Gastroesophageal sphincter (tissue), 3 donors: ENCODE data around the gene SMURF1.

ENCODE experiments used
- POLR2A ChIP-seq, 2 donors: fragments of 450-650 bp; IDR thresholded peaks; one replicate each; pipeline ENCODE4 v1.6.1; 2017; ENCODE audit warnings: antibody characterized with exemption in 2 of 2, mild to moderate bottlenecking in 2 of 2, moderate library complexity in 1 of 2
- TF ChIP-seq, protein P1 (sequence below), 4 experiments: fragments of 200-600 bp in 2 of 4; fragments of 450-650 bp in 2 of 4; sonication (generic) in 1 of 4; IDR thresholded peaks; one replicate each; pipeline ENCODE4 v1.5.1; 2017 to 2019; ENCODE audit warnings: antibody characterized with exemption in 4 of 4, mild to moderate bottlenecking in 2 of 4, moderate library complexity in 2 of 4

DNA sequence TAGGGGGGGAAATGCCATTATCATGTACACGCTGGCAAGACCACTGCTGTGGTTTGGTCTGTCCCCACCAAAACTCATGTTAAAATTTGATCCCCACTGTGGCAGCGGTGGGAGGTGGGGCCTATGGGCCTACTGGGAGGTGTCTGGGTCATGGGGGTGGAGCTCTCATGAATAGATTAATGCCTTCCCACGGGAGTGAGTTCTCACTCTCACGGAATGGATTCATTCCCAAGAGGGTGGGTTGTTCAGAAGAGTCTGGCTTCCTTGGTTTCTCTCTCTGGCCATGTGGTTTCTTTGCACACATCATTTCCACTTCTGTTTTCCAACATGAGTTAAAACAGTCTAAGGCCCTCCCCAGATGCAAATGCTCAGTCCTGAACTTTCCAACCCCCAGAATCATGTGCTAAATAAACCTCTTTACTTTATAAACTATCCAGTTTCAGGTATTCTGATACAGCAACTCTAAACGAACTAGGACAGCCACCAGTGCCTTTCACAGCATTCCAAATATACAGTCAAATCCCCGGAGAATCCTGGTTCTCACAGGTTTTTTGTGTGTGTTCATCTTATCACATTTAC lies 44.3 kb downstream of the SMURF1 start:
- TF ChIP-seq, protein P1, sequence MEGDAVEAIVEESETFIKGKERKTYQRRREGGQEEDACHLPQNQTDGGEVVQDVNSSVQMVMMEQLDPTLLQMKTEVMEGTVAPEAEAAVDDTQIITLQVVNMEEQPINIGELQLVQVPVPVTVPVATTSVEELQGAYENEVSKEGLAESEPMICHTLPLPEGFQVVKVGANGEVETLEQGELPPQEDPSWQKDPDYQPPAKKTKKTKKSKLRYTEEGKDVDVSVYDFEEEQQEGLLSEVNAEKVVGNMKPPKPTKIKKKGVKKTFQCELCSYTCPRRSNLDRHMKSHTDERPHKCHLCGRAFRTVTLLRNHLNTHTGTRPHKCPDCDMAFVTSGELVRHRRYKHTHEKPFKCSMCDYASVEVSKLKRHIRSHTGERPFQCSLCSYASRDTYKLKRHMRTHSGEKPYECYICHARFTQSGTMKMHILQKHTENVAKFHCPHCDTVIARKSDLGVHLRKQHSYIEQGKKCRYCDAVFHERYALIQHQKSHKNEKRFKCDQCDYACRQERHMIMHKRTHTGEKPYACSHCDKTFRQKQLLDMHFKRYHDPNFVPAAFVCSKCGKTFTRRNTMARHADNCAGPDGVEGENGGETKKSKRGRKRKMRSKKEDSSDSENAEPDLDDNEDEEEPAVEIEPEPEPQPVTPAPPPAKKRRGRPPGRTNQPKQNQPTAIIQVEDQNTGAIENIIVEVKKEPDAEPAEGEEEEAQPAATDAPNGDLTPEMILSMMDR (IDR thresholded peaks at IDR 0.05), result no peak
- no peak for TF ChIP-seq POLR2A (IDR thresholded peaks at IDR 0.05)
